ENCODE data around the gene ARF4. TPM values are rescaled to one million over a fixed set of nuclear protein-coding genes. Genes with fewer than 3 reads are reported as not detected.

ARF4 gene
- polyA plus RNA-seq, 1 donor (not counting 4 experiments of a cell fraction or from before 2014, with no cell fraction given): 344 TPM

- dilution Hi-C loops (cut with MboI; ENCODE audit: extremely low pct_ligation_motif_present, low sequenced_read_pairs): no loop called here
- no peak for TF ChIP-seq EZH2 (IDR thresholded peaks at IDR 0.05; ENCODE audit: low read length)
- TF ChIP-seq, protein P1, sequence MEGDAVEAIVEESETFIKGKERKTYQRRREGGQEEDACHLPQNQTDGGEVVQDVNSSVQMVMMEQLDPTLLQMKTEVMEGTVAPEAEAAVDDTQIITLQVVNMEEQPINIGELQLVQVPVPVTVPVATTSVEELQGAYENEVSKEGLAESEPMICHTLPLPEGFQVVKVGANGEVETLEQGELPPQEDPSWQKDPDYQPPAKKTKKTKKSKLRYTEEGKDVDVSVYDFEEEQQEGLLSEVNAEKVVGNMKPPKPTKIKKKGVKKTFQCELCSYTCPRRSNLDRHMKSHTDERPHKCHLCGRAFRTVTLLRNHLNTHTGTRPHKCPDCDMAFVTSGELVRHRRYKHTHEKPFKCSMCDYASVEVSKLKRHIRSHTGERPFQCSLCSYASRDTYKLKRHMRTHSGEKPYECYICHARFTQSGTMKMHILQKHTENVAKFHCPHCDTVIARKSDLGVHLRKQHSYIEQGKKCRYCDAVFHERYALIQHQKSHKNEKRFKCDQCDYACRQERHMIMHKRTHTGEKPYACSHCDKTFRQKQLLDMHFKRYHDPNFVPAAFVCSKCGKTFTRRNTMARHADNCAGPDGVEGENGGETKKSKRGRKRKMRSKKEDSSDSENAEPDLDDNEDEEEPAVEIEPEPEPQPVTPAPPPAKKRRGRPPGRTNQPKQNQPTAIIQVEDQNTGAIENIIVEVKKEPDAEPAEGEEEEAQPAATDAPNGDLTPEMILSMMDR (optimal IDR thresholded peaks at IDR 0.05 in 1 of 3, IDR thresholded peaks at IDR 0.05 in 1 of 3, conservative IDR thresholded peaks at IDR 0.05 in 1 of 3; ENCODE audit: extremely low read depth in 1 of 3, insufficient read depth in 2 of 3, low read length in 3 of 3): no peak
Observed at GRCh38 chr3:57627976-57628375, 30.8 kb upstream of the ARF4 start.

DNA sequence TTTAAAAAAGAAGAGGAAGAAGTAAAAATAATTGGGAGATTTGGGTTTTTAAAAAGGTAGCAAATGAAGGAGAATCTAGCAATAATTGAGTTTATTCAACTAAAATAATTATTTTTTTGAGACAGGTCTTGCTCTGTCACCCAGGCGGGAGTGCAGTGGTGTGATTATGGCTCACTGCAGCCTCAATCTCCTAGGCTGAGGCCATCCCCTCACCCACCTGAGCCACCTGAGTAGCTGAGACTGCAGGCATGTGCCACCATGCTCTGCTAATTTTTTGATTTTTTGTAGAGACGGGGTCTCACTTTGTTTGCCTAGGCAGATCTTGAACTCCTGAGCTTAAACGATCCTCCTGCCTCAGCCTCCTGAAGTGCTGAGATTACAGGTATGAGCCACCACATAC, 27.7 kb upstream of the ARF4 start:
- H3K27me3 ChIP-seq (ENCODE audit: control insufficient read depth, extremely low read depth, insufficient read depth, low read length): no peaks in the 10 kb centered on the region
- H3K4me1 ChIP-seq (ENCODE audit: control insufficient read depth, extremely low read depth, insufficient read depth, low read length): no peaks in the 10 kb centered on the region
- dilution Hi-C loops (cut with MboI; ENCODE audit: extremely low pct_ligation_motif_present, low sequenced_read_pairs): no loop called here
- TF ChIP-seq EZH2 (IDR thresholded peaks at IDR 0.05; ENCODE audit: low read length): no peak
- TF ChIP-seq, protein P1 (optimal IDR thresholded peaks at IDR 0.05 in 1 of 3, IDR thresholded peaks at IDR 0.05 in 1 of 3, conservative IDR thresholded peaks at IDR 0.05 in 1 of 3; ENCODE audit: extremely low read depth in 1 of 3, insufficient read depth in 2 of 3, low read length in 3 of 3): no peak
- H3K9me3 ChIP-seq (ENCODE audit: control insufficient read depth, low read depth, low read length): no peaks in the 10 kb centered on the region
- H3K36me3 ChIP-seq (ENCODE audit: control insufficient read depth in 2 of 2, extremely low read depth in 1 of 2, insufficient read depth in 2 of 2, low read length in 2 of 2): peaks cover 5 to 22% of the 10 kb centered on the region in 2 experiments
- no peak overlapping the region for H2AFZ ChIP-seq (ENCODE audit: control insufficient read depth, low read length)
- no peaks in the 10 kb centered on the region for H3K79me2 ChIP-seq (ENCODE audit: control insufficient read depth, insufficient read depth, low read length)
- no peak for DNase-seq (ENCODE audit: low read depth, low spot score)
- no peak for FAIRE-seq
- no peaks in the 10 kb centered on the region for H4K20me1 ChIP-seq (ENCODE audit: control insufficient read depth, extremely low read depth, insufficient read depth, low read length)
- no peak overlapping the region for H3K4me3 ChIP-seq (ENCODE audit: control insufficient read depth in 2 of 3, extremely low read depth in 1 of 3, insufficient read depth in 2 of 3, low read depth in 1 of 3, low read length in 3 of 3)
- no peaks in the 10 kb centered on the region for H3K9me1 ChIP-seq (ENCODE audit: control insufficient read depth, extremely low read depth, insufficient read depth, low read length)
- H3K9ac ChIP-seq (ENCODE audit: control insufficient read depth, extremely low read depth, insufficient read depth, low read length): no peak overlapping the region
- H3K27ac ChIP-seq (ENCODE audit: control insufficient read depth, insufficient read depth, low read length): no peak overlapping the region
- H3K4me2 ChIP-seq (ENCODE audit: control insufficient read depth, extremely low read depth, insufficient read depth, low read depth, low read length): no peak overlapping the region

More at GRCh38 chr3:57627976-57628375, 30.8 kb upstream of the ARF4 start:
- H3K27me3 ChIP-seq (ENCODE audit: control insufficient read depth, extremely low read depth, insufficient read depth, low read length): no peaks in the 10 kb centered on the region
- no peak overlapping the region for H3K9ac ChIP-seq (ENCODE audit: control insufficient read depth, extremely low read depth, insufficient read depth, low read length)
- H3K79me2 ChIP-seq (ENCODE audit: control insufficient read depth, insufficient read depth, low read length): no peaks in the 10 kb centered on the region
- no peaks in the 10 kb centered on the region for H3K4me1 ChIP-seq (ENCODE audit: control insufficient read depth, extremely low read depth, insufficient read depth, low read length)
- no peak for DNase-seq (ENCODE audit: low read depth, low spot score)
- no peak overlapping the region for H3K27ac ChIP-seq (ENCODE audit: control insufficient read depth, insufficient read depth, low read length)
- no peak for FAIRE-seq
- H3K4me2 ChIP-seq (ENCODE audit: control insufficient read depth, extremely low read depth, insufficient read depth, low read depth, low read length): no peak overlapping the region
- H3K9me3 ChIP-seq (ENCODE audit: control insufficient read depth, low read depth, low read length): no peaks in the 10 kb centered on the region
- H4K20me1 ChIP-seq (ENCODE audit: control insufficient read depth, extremely low read depth, insufficient read depth, low read length): no peaks in the 10 kb centered on the region
- H3K4me3 ChIP-seq (ENCODE audit: control insufficient read depth in 2 of 3, extremely low read depth in 1 of 3, insufficient read depth in 2 of 3, low read depth in 1 of 3, low read length in 3 of 3): no peak overlapping the region
- H3K36me3 ChIP-seq (ENCODE audit: control insufficient read depth in 2 of 2, extremely low read depth in 1 of 2, insufficient read depth in 2 of 2, low read length in 2 of 2): peaks cover 6 to 30% of the 10 kb centered on the region in 2 experiments
- H3K9me1 ChIP-seq (ENCODE audit: control insufficient read depth, extremely low read depth, insufficient read depth, low read length): no peaks in the 10 kb centered on the region
- H2AFZ ChIP-seq (ENCODE audit: control insufficient read depth, low read length): no peak overlapping the region

Data from keratinocyte (primary cell).